ENCODE data around the gene KDM4B.

DNA sequence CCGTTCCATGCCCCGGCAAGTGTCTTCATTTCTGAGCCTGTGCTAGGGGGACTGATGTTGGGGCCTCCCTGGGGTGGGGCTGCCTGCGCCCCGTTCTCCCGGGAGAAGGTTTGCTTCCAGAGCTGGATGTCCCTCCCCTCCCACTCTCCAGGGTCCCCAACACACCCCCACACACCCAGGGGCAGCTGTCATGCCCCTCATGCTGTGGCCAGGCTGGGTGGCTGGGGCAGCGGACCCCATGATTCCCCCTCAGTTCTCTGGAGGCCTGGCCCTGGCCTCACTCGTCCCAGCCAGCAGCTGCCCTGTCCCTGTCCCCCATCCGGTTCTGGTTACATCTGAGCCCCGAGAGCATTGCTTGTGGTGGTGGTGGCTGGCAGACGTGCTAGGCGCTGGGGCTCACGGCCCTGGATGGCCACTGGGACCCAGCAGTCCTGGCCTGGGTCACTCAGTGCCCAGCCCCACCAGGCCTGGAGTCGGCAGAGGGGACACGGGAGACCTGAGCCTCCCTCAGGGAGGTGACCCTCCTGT is 184.8 kb downstream of the KDM4B start:
- no peak for TF ChIP-seq SPI1 (IDR thresholded peaks at IDR 0.05; ENCODE audit: borderline replicate concordance, low read depth, low read length)
- no peak for TF ChIP-seq TARDBP (IDR thresholded peaks at IDR 0.05)
